ENCODE results near the gene TLR10.
A peak's percentile ranks its signal among the peaks of the same experiment; 100 is the strongest.

The TLR10 gene

DNA sequence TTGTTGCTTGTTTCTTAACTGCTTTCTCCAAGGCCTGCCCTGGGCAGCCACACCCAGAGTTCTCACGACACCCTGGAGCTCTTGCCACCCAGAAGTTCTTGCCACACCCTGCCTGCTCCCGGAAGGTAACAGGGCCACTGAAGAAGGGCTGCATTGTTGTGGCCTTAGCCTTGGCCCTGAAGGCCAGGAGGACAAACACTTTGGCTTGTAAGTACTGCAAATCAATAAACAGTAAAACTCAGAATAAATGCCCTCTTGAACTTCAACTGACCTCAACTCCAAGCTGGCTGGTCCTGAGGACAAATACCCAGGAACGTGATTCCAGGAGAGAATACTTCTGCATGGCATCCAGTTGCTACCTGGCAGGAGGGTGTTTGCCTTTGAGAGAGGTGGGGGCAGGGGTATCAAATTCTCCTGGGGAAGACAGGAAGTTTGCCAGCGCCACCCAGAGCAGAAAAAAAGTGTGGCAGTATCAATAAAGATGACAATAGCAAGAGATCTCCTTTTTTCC, 54.1 kb downstream of the TLR10 start:
- H3K27ac Mint-ChIP-seq: no peak overlapping the region
- TF ChIP-seq CTCF (IDR thresholded peaks at IDR 0.05; ENCODE audit: unreplicated experiment in 3 of 3): no peak
- no peak overlapping the region for H3K4me3 Mint-ChIP-seq
- peaks cover 8% of the 10 kb centered on the region for H3K36me3 Mint-ChIP-seq (ENCODE audit: low read depth)
- H3K27me3 Mint-ChIP-seq (ENCODE audit: low read depth): peaks cover 3% of the 10 kb centered on the region
- H3K9me3 Mint-ChIP-seq: peaks cover 7% of the 10 kb centered on the region
- H3K4me1 Mint-ChIP-seq: peaks cover 13% of the 10 kb centered on the region

DNA sequence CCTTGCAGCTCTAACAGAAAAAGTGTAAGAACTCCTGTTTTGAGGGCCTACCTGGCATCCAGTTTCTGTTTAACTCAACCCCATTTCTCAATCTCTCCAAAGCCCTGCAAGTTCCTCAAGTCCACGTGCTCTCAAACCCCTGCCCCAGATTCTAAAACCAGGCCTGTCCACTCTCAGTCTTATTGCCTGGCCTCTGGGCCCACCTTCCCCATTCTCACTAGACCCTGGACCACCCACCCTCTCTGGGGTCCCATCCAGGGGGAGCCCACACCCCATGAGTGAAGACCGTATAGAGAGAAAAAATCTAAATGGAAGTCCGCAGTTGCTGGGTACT, 58.3 kb downstream of the TLR10 start:
- H3K4me3 Mint-ChIP-seq: no peak overlapping the region
- H3K36me3 Mint-ChIP-seq (ENCODE audit: low read depth): no peaks in the 10 kb centered on the region
- peaks cover 7% of the 10 kb centered on the region for H3K4me1 Mint-ChIP-seq
- H3K27me3 Mint-ChIP-seq (ENCODE audit: low read depth): peaks cover 10% of the 10 kb centered on the region
- H3K27ac Mint-ChIP-seq: peak overlapping the region in 1 of 3 experiments; percentile 20
- no peaks in the 10 kb centered on the region for H3K9me3 Mint-ChIP-seq
- TF ChIP-seq CTCF (IDR thresholded peaks at IDR 0.05; ENCODE audit: unreplicated experiment in 3 of 3): no peak

- no peak for TF ChIP-seq CTCF (IDR thresholded peaks at IDR 0.05; ENCODE audit: unreplicated experiment in 3 of 3)
- H3K4me3 Mint-ChIP-seq: no peak overlapping the region
- H3K27ac Mint-ChIP-seq: peak overlapping the region in 1 of 3 experiments; percentile 20
- H3K27me3 Mint-ChIP-seq (ENCODE audit: low read depth): peaks cover 10% of the 10 kb centered on the region
- H3K4me1 Mint-ChIP-seq: peaks cover 7% of the 10 kb centered on the region
- H3K9me3 Mint-ChIP-seq: no peaks in the 10 kb centered on the region
- no peaks in the 10 kb centered on the region for H3K36me3 Mint-ChIP-seq (ENCODE audit: low read depth)
These were observed 58.9 kb downstream of the TLR10 start for GRCh38 chr4:38723726-38724474.

DNA sequence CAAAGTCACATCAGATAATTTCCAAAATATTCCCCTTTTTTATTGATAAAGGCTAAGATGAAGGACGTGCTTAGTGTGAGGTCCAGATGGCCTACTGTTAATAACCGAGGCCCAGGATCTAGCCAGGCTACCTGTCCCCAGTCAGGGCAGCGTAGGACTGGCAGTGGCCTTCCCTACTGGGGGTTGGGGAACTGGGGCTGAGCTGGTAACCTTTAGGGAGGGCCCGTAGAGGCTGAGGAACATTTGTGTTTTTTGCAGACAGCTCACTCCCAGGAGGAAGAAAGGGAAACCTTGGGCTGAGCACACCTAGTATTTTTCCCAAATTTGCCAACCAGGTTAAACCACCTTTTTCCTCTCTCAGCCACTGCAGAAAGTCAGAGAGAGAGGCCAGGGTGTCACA, 59.7 kb downstream of the TLR10 start:
- H3K27ac Mint-ChIP-seq: no peak overlapping the region
- H3K9me3 Mint-ChIP-seq: no peaks in the 10 kb centered on the region
- H3K4me1 Mint-ChIP-seq: peaks cover 7% of the 10 kb centered on the region
- no peak for TF ChIP-seq CTCF (IDR thresholded peaks at IDR 0.05; ENCODE audit: unreplicated experiment in 3 of 3)
- no peaks in the 10 kb centered on the region for H3K36me3 Mint-ChIP-seq (ENCODE audit: low read depth)
- H3K27me3 Mint-ChIP-seq (ENCODE audit: low read depth): peaks cover 10% of the 10 kb centered on the region
- H3K4me3 Mint-ChIP-seq: no peak overlapping the region
